Measurements from ENCODE around the gene SF3A1.

DNA sequence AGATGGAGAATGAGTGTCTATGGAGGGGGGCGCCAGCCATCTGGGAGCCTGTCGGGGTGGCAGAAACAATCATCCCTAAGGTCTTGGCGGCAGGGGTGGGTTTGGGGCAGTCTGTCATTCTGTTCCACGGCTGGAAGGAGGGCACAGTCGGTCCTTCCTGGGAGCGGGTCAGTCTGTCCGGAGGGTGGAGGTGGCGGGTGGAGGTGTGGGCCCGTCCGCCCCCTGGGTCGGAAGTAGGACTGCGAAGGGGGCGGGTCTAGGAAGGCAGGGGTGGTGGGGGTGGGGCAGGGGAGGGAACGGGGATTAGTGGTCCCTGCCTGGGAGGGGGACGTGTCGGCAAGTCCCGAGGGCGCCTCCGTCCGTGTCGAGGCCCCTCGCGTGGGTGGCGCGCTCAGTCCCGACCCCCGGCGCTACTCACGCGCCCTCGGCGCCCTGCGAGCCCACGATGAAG lies 30.4 kb downstream of the SF3A1 start:
- TF ChIP-seq, protein P1, sequence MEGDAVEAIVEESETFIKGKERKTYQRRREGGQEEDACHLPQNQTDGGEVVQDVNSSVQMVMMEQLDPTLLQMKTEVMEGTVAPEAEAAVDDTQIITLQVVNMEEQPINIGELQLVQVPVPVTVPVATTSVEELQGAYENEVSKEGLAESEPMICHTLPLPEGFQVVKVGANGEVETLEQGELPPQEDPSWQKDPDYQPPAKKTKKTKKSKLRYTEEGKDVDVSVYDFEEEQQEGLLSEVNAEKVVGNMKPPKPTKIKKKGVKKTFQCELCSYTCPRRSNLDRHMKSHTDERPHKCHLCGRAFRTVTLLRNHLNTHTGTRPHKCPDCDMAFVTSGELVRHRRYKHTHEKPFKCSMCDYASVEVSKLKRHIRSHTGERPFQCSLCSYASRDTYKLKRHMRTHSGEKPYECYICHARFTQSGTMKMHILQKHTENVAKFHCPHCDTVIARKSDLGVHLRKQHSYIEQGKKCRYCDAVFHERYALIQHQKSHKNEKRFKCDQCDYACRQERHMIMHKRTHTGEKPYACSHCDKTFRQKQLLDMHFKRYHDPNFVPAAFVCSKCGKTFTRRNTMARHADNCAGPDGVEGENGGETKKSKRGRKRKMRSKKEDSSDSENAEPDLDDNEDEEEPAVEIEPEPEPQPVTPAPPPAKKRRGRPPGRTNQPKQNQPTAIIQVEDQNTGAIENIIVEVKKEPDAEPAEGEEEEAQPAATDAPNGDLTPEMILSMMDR (IDR thresholded peaks at IDR 0.05): no peak
- no peak for TF ChIP-seq POLR2A (IDR thresholded peaks at IDR 0.05)
